B cell (primary cell): ENCODE results near the gene MST1R. TPM values are rescaled to one million over a fixed set of nuclear protein-coding genes. Genes with fewer than 3 reads are reported as not detected.

Experiments
- ATAC-seq: fragments of 200-7000 bp; cut with Tn5 transposase; one replicate; pipeline ENCODE4 v1.10.0; 2021; ENCODE audit warnings: low read depth, mild to moderate bottlenecking, moderate number of reproducible peaks, moderate library complexity
- CTCF ChIA-PET: fragments of 350-600 bp; sonication (Branson Sonifier 250); formaldehyde crosslinking; loops from one replicate; lab custom pipeline; 2021; ENCODE audit warnings: antibody characterized with exemption, inconsistent platforms; lab: Charles Lee
- POLR2A ChIA-PET: fragments of 350-600 bp; sonication (Branson Sonifier 250); formaldehyde crosslinking; loops from one replicate; lab custom pipeline; 2021; ENCODE audit warnings: antibody characterized with exemption; lab: Charles Lee
- DNase-seq: peaks from one replicate; pipeline ENCODE4 v3.0.0; 2013
- H2AFZ ChIP-seq: 2 replicates; pipeline ENCODE4 v1.6.1; 2012; ENCODE audit warnings: mild to moderate bottlenecking, low read depth, low read length; ENCODE audit not compliant: insufficient read depth, poor library complexity, severe bottlenecking
- H3K27ac ChIP-seq, 2 donors: 1 replicate in 1 of 2; 2 replicates in 1 of 2; pipeline ENCODE4 v1.5.1; 2012 to 2013; ENCODE audit warnings: low read length in 2 of 2, mild to moderate bottlenecking in 2 of 2, moderate library complexity in 1 of 2
- H3K27me3 ChIP-seq, 4 experiments: fragments of 200-600 bp in 1 of 4; sonication (generic) in 1 of 4; replicated peaks in 1 of 4; 1 replicate in 2 of 4; 2 replicates in 2 of 4; pipeline versions ENCODE4 v1.6.1 to v1.7.0; 2013 to 2016; ENCODE audit warnings: low read length in 3 of 4, mild to moderate bottlenecking in 2 of 4, mixed read lengths in 1 of 4, moderate library complexity in 1 of 4; ENCODE audit not compliant: insufficient read depth in 4 of 4, control insufficient read depth in 3 of 4; ENCODE audit errors: control extremely low read depth in 1 of 4
- H3K36me3 ChIP-seq, 2 experiments: replicated peaks in 1 of 2; 1 replicate in 1 of 2; 2 replicates in 1 of 2; pipeline versions ENCODE4 v1.6.1 to v1.7.1; 2013; ENCODE audit warnings: low read length in 1 of 2; ENCODE audit not compliant: insufficient read depth in 2 of 2, control insufficient read depth in 1 of 2; ENCODE audit errors: control extremely low read depth in 1 of 2, extremely low read depth in 1 of 2
- H3K4me1 ChIP-seq, 2 donors: fragments of 200-600 bp in 1 of 2; sonication (generic) in 1 of 2; 1 replicate in 1 of 2; 2 replicates in 1 of 2; pipeline versions ENCODE4 v1.5.1 to v1.6.1; 2013 to 2017; ENCODE audit warnings: low read length in 2 of 2; ENCODE audit not compliant: control insufficient read depth in 2 of 2, insufficient read depth in 2 of 2
- H3K4me2 ChIP-seq: replicated peaks from 2 replicates; pipeline ENCODE3; 2012; ENCODE audit warnings: mild to moderate bottlenecking, low read depth, low read length; ENCODE audit not compliant: poor library complexity, severe bottlenecking
- H3K4me3 ChIP-seq, 5 experiments: fragments of 200-600 bp in 1 of 5; sonication (generic) in 1 of 5; 1 replicate in 3 of 5; 2 replicates in 2 of 5; pipeline versions ENCODE4 v1.5.1 to v1.7.0; 2011 to 2016; ENCODE audit warnings: low read length in 4 of 5, mild to moderate bottlenecking in 4 of 5, low read depth in 2 of 5, control low read depth in 1 of 5, moderate library complexity in 1 of 5; ENCODE audit not compliant: insufficient read depth in 1 of 5; ENCODE audit errors: control extremely low read depth in 1 of 5, extremely low read depth in 1 of 5
- H3K79me2 ChIP-seq: fragments of 200-600 bp; sonication (generic); one replicate; pipeline ENCODE4 v1.6.0; 2016; ENCODE audit warnings: low read length; ENCODE audit not compliant: control insufficient read depth, insufficient read depth
- H3K9ac ChIP-seq: fragments of 200-600 bp; sonication (generic); 2 replicates; pipeline ENCODE4 v1.6.1; 2017; ENCODE audit warnings: mild to moderate bottlenecking, low read length, moderate library complexity
- H3K9me3 ChIP-seq, 3 donors: one replicate each; pipeline versions ENCODE4 v1.6.1 to v1.7.1; 2013; ENCODE audit warnings: low read length in 2 of 3; ENCODE audit not compliant: control insufficient read depth in 2 of 3, insufficient read depth in 1 of 3; ENCODE audit errors: control extremely low read depth in 1 of 3
- H4K20me1 ChIP-seq: 2 replicates; pipeline ENCODE4 v1.6.0; 2012; ENCODE audit warnings: mild to moderate bottlenecking, low read length; ENCODE audit not compliant: insufficient read depth, control insufficient read depth, poor library complexity, severe bottlenecking
- H3K27ac Mint-ChIP-seq: one replicate; pipeline ENCODE4 v1.8.0; 2021; ENCODE audit warnings: mixed read lengths
- H3K27me3 Mint-ChIP-seq: one replicate; pipeline ENCODE4 v1.8.0; 2021; ENCODE audit warnings: mixed read lengths
- H3K4me1 Mint-ChIP-seq: one replicate; pipeline ENCODE4 v1.8.0; 2021; ENCODE audit warnings: mixed read lengths
- H3K4me3 Mint-ChIP-seq: one replicate; pipeline ENCODE4 v1.8.0; 2021; ENCODE audit warnings: mixed read lengths
- H3K9me3 Mint-ChIP-seq: one replicate; pipeline ENCODE4 v1.8.0; 2022; ENCODE audit warnings: mixed read lengths; ENCODE audit not compliant: insufficient read depth
- CTCF ChIP-seq: fragments of 200-600 bp; IDR thresholded peaks from one replicate; pipeline ENCODE4 v1.8.0; 2022; ENCODE audit warnings: antibody characterized with exemption, mild to moderate bottlenecking
- EZH2 ChIP-seq: IDR thresholded peaks from 2 replicates; pipeline ENCODE4 v1.6.1; 2012; ENCODE audit warnings: borderline replicate concordance, low read depth, mild to moderate bottlenecking, moderate library complexity, low read length; ENCODE audit not compliant: insufficient read depth, poor library complexity, severe bottlenecking
- WGBS: methylation state at CpG from one replicate; pipeline ENCODE4 v1.1.5; 2013; ENCODE audit warnings: missing lambda C conversion rate; ENCODE audit not compliant: insufficient coverage; 5-methylcytosine and 5-hydroxymethylcytosine counted together
- intact Hi-C: fragments of 100-400 bp; cut with micrococcal nuclease; formaldehyde crosslinking; loops from one replicate; pipeline ENCODE4 v1.10.0; 2022
- polyA plus RNA-seq: library from polyadenylated mRNA; depleted of rRNA; stranded (reverse); fragments of >200 nt; gene quantifications from 2 replicates; pipeline ENCODE4 v1.2.3, GENCODE V29; 2012
- total RNA-seq, 2 donors: library from RNA; stranded (reverse); fragments of 120-200 nt in 1 of 2; gene quantifications; 1 replicate in 1 of 2; 2 replicates in 1 of 2; pipeline versions ENCODE4 v1.2.3 to v1.2.4, GENCODE V29; 2013 to 2022

The MST1R gene
- total and polyA plus RNA-seq, 2 donors (not counting 1 experiment from before 2014, with no cell fraction given), result 1.7 to 2.4 TPM

DNA sequence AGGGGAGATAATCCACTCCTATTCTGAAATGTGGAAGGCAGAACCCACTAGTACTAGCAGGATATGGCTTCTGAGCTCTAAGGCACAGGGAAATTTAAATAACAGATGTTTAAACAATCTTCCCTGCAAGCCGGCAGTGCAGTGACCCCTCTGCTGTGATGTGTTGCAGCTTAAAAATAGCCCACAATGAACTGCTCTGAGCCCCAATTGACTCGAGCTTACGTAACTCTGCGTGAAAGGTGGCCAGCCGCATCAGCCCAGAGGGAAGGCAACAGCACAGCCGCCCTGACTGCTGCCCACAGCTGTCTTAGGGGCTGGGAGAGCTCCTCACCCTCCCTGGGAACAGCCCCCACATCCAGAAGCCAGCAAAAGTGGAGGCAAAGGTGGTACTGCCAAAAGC, 21.5 kb downstream of the MST1R start:
- Histone ChIP-seq H3K4me1 (no peaks in the 10 kb centered on the region), H3K9me3 (no peaks in the 10 kb centered on the region), H3K4me3 (no peak overlapping the region), H3K9ac (no peak overlapping the region), H3K79me2 (no peaks in the 10 kb centered on the region), H4K20me1 (no peaks in the 10 kb centered on the region), H3K27me3 (no peaks in the 10 kb centered on the region), H2AFZ (no peak overlapping the region), H3K36me3 (no peaks in the 10 kb centered on the region), H3K4me2 (no peak overlapping the region), H3K27ac (no peak overlapping the region)
- 70% methylated on average over 6 of the region's 6 CpGs for WGBS
- peaks cover 6% of the 10 kb centered on the region for H3K27me3 Mint-ChIP-seq
- H3K4me3 Mint-ChIP-seq, result no peak overlapping the region
- CTCF ChIA-PET, result interaction anchor here (1.3 kb wide), 1 partner anchor 43 kb away, joined by 3 read pairs; no protein-coding TSS in a partner anchor
- H3K9me3 Mint-ChIP-seq, result no peaks in the 10 kb centered on the region
- TF ChIP-seq EZH2, result no peak
- TF ChIP-seq CTCF, result no peak
- ATAC-seq (no peak), DNase-seq (no peak)
- POLR2A ChIA-PET, result interaction anchor here (0.5 to 1.3 kb wide), 2 partner anchors 9 to 100 kb away, joined by 3 to 4 read pairs; no protein-coding TSS in a partner anchor
- intact Hi-C loops, result no loop called here
- H3K4me1 Mint-ChIP-seq, result no peaks in the 10 kb centered on the region
- no peak overlapping the region for H3K27ac Mint-ChIP-seq

DNA sequence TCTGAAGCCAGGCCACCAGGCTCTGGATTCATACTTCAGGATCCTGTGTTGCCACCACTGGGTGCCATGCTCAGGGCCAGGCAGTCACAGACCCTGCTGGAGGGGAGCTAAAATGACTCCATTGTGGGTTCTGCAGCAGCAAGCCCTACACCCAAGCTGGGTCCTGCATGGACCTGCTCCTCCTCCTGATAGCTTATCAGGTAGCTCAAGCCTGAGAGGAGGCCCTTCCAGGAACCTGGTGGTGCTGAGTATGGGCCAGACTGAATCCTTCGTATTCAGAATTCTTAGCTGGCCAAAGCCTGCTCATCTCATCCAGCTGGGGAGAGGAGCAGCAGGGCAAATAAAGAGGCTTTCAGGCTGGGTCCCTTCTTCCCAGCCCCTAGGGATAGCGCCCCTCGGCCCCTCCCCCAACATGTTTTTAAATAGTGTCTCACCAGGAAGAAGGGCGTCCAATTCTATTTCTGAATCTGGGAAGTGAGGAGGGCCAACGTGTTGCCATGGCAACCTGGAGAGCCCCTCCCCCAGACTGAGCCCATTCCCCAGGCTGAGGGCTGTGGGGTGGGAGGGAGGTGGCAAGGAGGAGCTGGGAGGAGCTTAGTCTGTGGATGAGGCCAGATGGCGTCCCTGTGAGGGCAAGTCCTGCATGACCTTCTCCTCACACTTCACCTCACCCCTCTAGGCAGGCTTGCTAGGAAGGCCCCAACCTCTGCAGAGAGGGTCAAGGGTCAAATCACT, 22.9 kb downstream of the MST1R start:
- Histone ChIP-seq H3K9me3 (no peaks in the 10 kb centered on the region), H3K27me3 (no peaks in the 10 kb centered on the region), H3K4me2 (no peak overlapping the region), H4K20me1 (no peaks in the 10 kb centered on the region), H3K4me1 (no peaks in the 10 kb centered on the region), H3K27ac (no peak overlapping the region), H3K4me3 (no peak overlapping the region), H3K79me2 (no peaks in the 10 kb centered on the region), H2AFZ (no peak overlapping the region), H3K36me3 (no peaks in the 10 kb centered on the region), H3K9ac (no peak overlapping the region)
- ChIA-PET CTCF (no interaction called here), POLR2A (interaction anchor here (0.6 to 1.3 kb wide), 2 partner anchors 10 to 68 kb away, joined by 3 to 4 read pairs; no protein-coding TSS in a partner anchor)
- Mint-ChIP-seq H3K9me3 (no peaks in the 10 kb centered on the region), H3K4me1 (no peaks in the 10 kb centered on the region), H3K4me3 (no peak overlapping the region), H3K27me3 (peaks cover 6% of the 10 kb centered on the region), H3K27ac (no peak overlapping the region)
- intact Hi-C loops, result no loop called here
- WGBS, result 100% methylated on average over 1 of the region's 6 CpGs
- TF ChIP-seq EZH2, result no peak
- no peak for TF ChIP-seq CTCF
- ATAC-seq (no peak), DNase-seq (no peak)
